ENCODE measurements around the gene EEF2K.

- TF ChIP-seq CTCF (conservative IDR thresholded peaks at IDR 0.05; ENCODE audit: low read depth, low read length) (no peak), EZH2phosphoT487 (IDR thresholded peaks at IDR 0.05; ENCODE audit: borderline replicate concordance, low read length) (no peak)
These were observed 7.7 kb downstream of the EEF2K start for GRCh38 chr16:22213801-22214200.
